Stimulated activated CD4-positive, alpha-beta T cell treated with anti-CD3 and anti-CD28 coated beads, TNF-alpha, amount 100 ng/mL, for 24 hours (primary cell): Measurements from ENCODE around the gene KIR3DL3.
"Not testable (repeated sequence)": the region's sequence is repeated elsewhere in the genome, so short reads cannot be mapped to it uniquely, and the experiment has no call there.

Experiments used
- DNase-seq, 3 experiments: peaks; one replicate each; pipeline ENCODE4 v3.0.0-alpha.2; 2020; ENCODE audit warnings: low read depth in 3 of 3

The KIR3DL3 gene

DNA sequence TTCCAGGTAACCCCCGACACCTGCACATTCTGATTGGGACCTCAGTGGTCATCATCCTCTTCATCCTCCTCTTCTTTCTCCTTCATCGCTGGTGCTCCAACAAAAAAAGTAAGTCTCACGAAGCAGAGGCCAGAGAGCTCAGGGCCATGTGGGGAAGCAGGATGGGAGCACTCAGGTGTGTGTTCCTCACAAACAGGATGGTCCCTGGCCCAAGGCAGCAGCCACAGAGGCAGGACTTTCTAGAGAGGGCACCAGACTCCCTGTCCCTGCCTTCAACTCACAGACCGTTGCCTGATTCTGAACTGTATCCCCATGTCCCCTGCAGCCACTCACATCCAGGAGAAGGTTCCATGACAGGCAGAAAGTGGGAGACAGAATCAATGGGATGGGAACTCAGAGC is 58.7 kb downstream of the KIR3DL3 start:
- DNase-seq: not testable (repeated sequence)
